Small intestine (tissue), 16 donors: ENCODE data around the gene ZNF525. TPM values are rescaled to one million over a fixed set of nuclear protein-coding genes. Genes with fewer than 3 reads are reported as not detected.
"Not testable (repeated sequence)": the region's sequence is repeated elsewhere in the genome, so short reads cannot be mapped to it uniquely, and the experiment has no call there.

ENCODE experiments used
- DNase-seq, 2 donors: peaks; one replicate each; pipeline versions ENCODE4 v3.0.0 to v3.0.0-alpha.2; 2013
- FAIRE-seq: peaks from 2 replicates; lab custom pipeline; 2012; peaks lifted over from hg19 to GRCh38; lab: Jason Lieb, UNC
- H3K27ac ChIP-seq, 3 donors: one replicate each; pipeline ENCODE4 v1.5.1; 2013; ENCODE audit warnings: low read length in 2 of 3, mild to moderate bottlenecking in 2 of 3, control low read depth in 1 of 3, inconsistent platforms in 1 of 3, low read depth in 1 of 3, moderate library complexity in 1 of 3
- H3K27me3 ChIP-seq, 3 donors: one replicate each; pipeline ENCODE4 v1.6.1; 2013; ENCODE audit warnings: low read length in 3 of 3, inconsistent platforms in 1 of 3; ENCODE audit not compliant: control insufficient read depth in 3 of 3, insufficient read depth in 3 of 3
- H3K36me3 ChIP-seq, 3 donors: one replicate each; pipeline ENCODE4 v1.6.1; 2013; ENCODE audit warnings: low read length in 3 of 3, inconsistent platforms in 1 of 3, low read depth in 1 of 3, mild to moderate bottlenecking in 1 of 3, moderate library complexity in 1 of 3; ENCODE audit not compliant: control insufficient read depth in 3 of 3, insufficient read depth in 2 of 3
- H3K4me1 ChIP-seq, 3 donors: one replicate each; pipeline ENCODE4 v1.6.1; 2013; ENCODE audit warnings: low read length in 2 of 3, inconsistent platforms in 1 of 3, low read depth in 1 of 3, mild to moderate bottlenecking in 1 of 3, moderate library complexity in 1 of 3; ENCODE audit not compliant: control insufficient read depth in 3 of 3, insufficient read depth in 2 of 3
- H3K4me3 ChIP-seq, 3 donors: one replicate each; pipeline ENCODE4 v1.5.1; 2013; ENCODE audit warnings: low read length in 3 of 3, control low read depth in 1 of 3, inconsistent platforms in 1 of 3, low read depth in 1 of 3, mild to moderate bottlenecking in 1 of 3, moderate library complexity in 1 of 3
- H3K9me3 ChIP-seq, 2 donors: one replicate each; pipeline ENCODE4 v1.6.1; 2013; ENCODE audit warnings: low read depth in 1 of 2, low read length in 1 of 2; ENCODE audit not compliant: control insufficient read depth in 2 of 2, insufficient read depth in 1 of 2
- WGBS, 3 donors: extraction: QIAGEN DNeasy Blood & Tissue Kit; methylation state at CpG; one replicate each; pipeline ENCODE4 v1.1.7; 2013; 5-methylcytosine and 5-hydroxymethylcytosine counted together
- long read RNA-seq, 10 donors: transcript quantifications; one replicate each; lab custom pipeline, GENCODE V29; 2026
- polyA plus RNA-seq, 4 donors: library from polyadenylated mRNA; stranded (reverse) in 3 of 4; unstranded in 1 of 4; fragments of 200-250 nt in 3 of 4; fragments of 120-200 nt in 1 of 4; gene quantifications; one replicate each; pipeline versions ENCODE4 v1.2.1 to v1.2.3, GENCODE V29; 2013
- donor health status: healthy with polysubstance abuse.
- donor health status: control.
- donor health status: control.
- donor health status: Bipolar disorder and iron deficiency.
- donor health status: healthy.

The ZNF525 gene
- 10 to 100 TPM in 1 of 4 donors, 1 to 10 TPM in 3; 2.4 to 19.3 (median 4.3) TPM for polyA plus RNA-seq
- long read RNA-seq, donor 1, partial matches to known transcripts = 13 of 31 reads
- long read RNA-seq, donor 1, other reads (novel, unspliced or antisense) = 13 of 31 reads
- long read RNA-seq, donor 2 = 0 reads
- long read RNA-seq, donor 3, full-length matches to known transcripts = 3 of 3 reads
- long read RNA-seq, donor 3, partial matches to known transcripts = 0 of 3 reads
- long read RNA-seq, donor 3, other reads (novel, unspliced or antisense) = 0 of 3 reads
- long read RNA-seq, donor 4 = 0 reads
- long read RNA-seq, donor 5 = 0 reads
- long read RNA-seq, donor 6, partial matches to known transcripts = 0 of 1 reads
- long read RNA-seq, donor 6, other reads (novel, unspliced or antisense) = 0 of 1 reads
- long read RNA-seq, donor 7, partial matches to known transcripts = 0 of 2 reads
- long read RNA-seq, donor 7, other reads (novel, unspliced or antisense) = 0 of 2 reads
- long read RNA-seq, donor 8 = 0 reads
- long read RNA-seq, donor 9 = 0 reads
- long read RNA-seq, donor 10, partial matches to known transcripts = 0 of 1 reads
- long read RNA-seq, donor 10, other reads (novel, unspliced or antisense) = 0 of 1 reads

- no peak for FAIRE-seq
- H3K27me3 ChIP-seq = no peaks in the 10 kb centered on the region
- WGBS, 3 donors = 1 to 5% (median 3%) methylated on average over 33 to 45 of the region's 45 CpGs
- DNase-seq = peak; percentile 95 to 97
- peaks cover 0 to 3% of the 10 kb centered on the region in 2 donors for H3K9me3 ChIP-seq
- H3K36me3 ChIP-seq = no peaks in the 10 kb centered on the region
- H3K4me3 ChIP-seq = peak within 1 kb of the TSS; percentile 60 to 71 (median 66)
- H3K4me1 ChIP-seq = peaks cover 0 to 7% (median 0%) of the 10 kb centered on the region in 3 donors
- peak within 1 kb of the TSS in 2 of 3 donors; percentile 76 to 93 for H3K27ac ChIP-seq
Measured at GRCh38 chr19:53365134-53365898, at the start of gene ZNF525. ZNF525 (plus strand) TSS chr19:53365705; CDS start chr19:53372282, 6,577 bp downstream.

GRCh38 chr19:53328967-53329366, 36.5 kb upstream of the ZNF525 start:
- no peak overlapping the region for H3K4me3 ChIP-seq
- 38 to 49% (median 47%) methylated on average over 24 of the region's 24 CpGs for WGBS, 3 donors
- no peaks in the 10 kb centered on the region for H3K36me3 ChIP-seq
- peaks cover 0 to 40% of the 10 kb centered on the region in 2 donors for H3K9me3 ChIP-seq
- FAIRE-seq (no peak), DNase-seq (no peak)
- H3K27me3 ChIP-seq = peaks cover 0 to 14% (median 0%) of the 10 kb centered on the region in 3 donors
- H3K27ac ChIP-seq = no peak overlapping the region
- no peaks in the 10 kb centered on the region for H3K4me1 ChIP-seq

- Histone ChIP-seq H3K9me3 (peaks cover 0 to 26% of the 10 kb centered on the region in 2 donors), H3K36me3 (no peaks in the 10 kb centered on the region), H3K27me3 (peaks cover 0 to 3% (median 0%) of the 10 kb centered on the region in 3 donors), H3K4me3 (no peak overlapping the region), H3K27ac (no peak overlapping the region), H3K4me1 (no peaks in the 10 kb centered on the region)
- FAIRE-seq = no peak
- no peak for DNase-seq
- WGBS, 3 donors = 61 to 84% (median 82%) methylated on average over 14 of the region's 14 CpGs
Measured at GRCh38 chr19:53332484-53332883, 33.0 kb upstream of the ZNF525 start.

GRCh38 chr19:53333066-53333462, 32.4 kb upstream of the ZNF525 start:
- FAIRE-seq (no peak), DNase-seq (no peak)
- Histone ChIP-seq H3K9me3 (peaks cover 0 to 28% of the 10 kb centered on the region in 2 donors), H3K36me3 (peaks cover 0 to 6% (median under 1%) of the 10 kb centered on the region in 3 donors), H3K4me3 (peak overlapping the region; percentile 35 to 84 (median 72)), H3K27ac (peak overlapping the region in 2 of 3 donors; percentile 82 to 83), H3K4me1 (no peaks in the 10 kb centered on the region), H3K27me3 (peaks cover 0 to 3% (median 0%) of the 10 kb centered on the region in 3 donors)
- WGBS, 3 donors = 0 to 3% (median 2%) methylated on average over 14 of the region's 14 CpGs

- H3K27ac ChIP-seq = peak within 1 kb of the TSS in 2 of 3 donors; percentile 82 to 93
- peaks cover 0 to 3% (median 0%) of the 10 kb centered on the region in 3 donors for H3K27me3 ChIP-seq
- FAIRE-seq (no peak), DNase-seq (peak; percentile 94 to 95)
- H3K9me3 ChIP-seq = peaks cover 0 to 33% of the 10 kb centered on the region in 2 donors
- H3K36me3 ChIP-seq = peaks cover 0 to 12% (median 2%) of the 10 kb centered on the region in 3 donors
- peak within 1 kb of the TSS; percentile 72 to 89 (median 84) for H3K4me3 ChIP-seq
- H3K4me1 ChIP-seq = no peaks in the 10 kb centered on the region
- WGBS, 3 donors = 0 to 1% (median 0%) methylated on average over 61 of the region's 61 CpGs
Measured at GRCh38 chr19:53333463-53334449, 31.7 kb upstream of the ZNF525 start, which contains the start of gene ZNF845. ZNF845 (plus strand) TSS chr19:53333749; CDS start chr19:53341308, 7,559 bp downstream.

- not testable (repeated sequence) for FAIRE-seq, DNase-seq, H3K4me1 ChIP-seq, H3K27ac ChIP-seq, H3K27me3 ChIP-seq, H3K4me3 ChIP-seq
- peaks cover 4 to 79% of the 10 kb centered on the region in 2 donors for H3K9me3 ChIP-seq
- peaks cover 38 to 74% (median 43%) of the 10 kb centered on the region in 3 donors for H3K36me3 ChIP-seq
- 97 to 100% (median 99%) methylated on average over 4 of the region's 4 CpGs for WGBS, 3 donors
Measured at GRCh38 chr19:53344403-53344802, 21.1 kb upstream of the ZNF525 start.

GRCh38 chr19:53355739-53356138, 9.8 kb upstream of the ZNF525 start:
- DNase-seq (no peak), FAIRE-seq (no peak)
- peaks cover 2 to 9% (median 7%) of the 10 kb centered on the region in 3 donors for H3K36me3 ChIP-seq
- H3K4me3 ChIP-seq = no peak overlapping the region
- no peaks in the 10 kb centered on the region for H3K27me3 ChIP-seq
- WGBS, 3 donors = 96 to 100% (median 98%) methylated on average over 1 of the region's 1 CpG
- H3K4me1 ChIP-seq = no peaks in the 10 kb centered on the region
- H3K27ac ChIP-seq = no peak overlapping the region
- peaks cover 3 to 49% of the 10 kb centered on the region in 2 donors for H3K9me3 ChIP-seq
